22Rv1 (cell line): ENCODE data around the gene GABBR2.

ENCODE experiments used
- ZFX ChIP-seq: fragments of 450-650 bp; IDR thresholded peaks from 2 replicates; pipeline ENCODE4 v1.6.1; 2017; ENCODE audit warnings: antibody characterized with exemption, borderline replicate concordance
- TF ChIP-seq, protein P1 (sequence below): fragments of 450-650 bp; IDR thresholded peaks from 2 replicates; pipeline ENCODE4 v1.5.1; 2017; ENCODE audit warnings: mild to moderate bottlenecking

DNA sequence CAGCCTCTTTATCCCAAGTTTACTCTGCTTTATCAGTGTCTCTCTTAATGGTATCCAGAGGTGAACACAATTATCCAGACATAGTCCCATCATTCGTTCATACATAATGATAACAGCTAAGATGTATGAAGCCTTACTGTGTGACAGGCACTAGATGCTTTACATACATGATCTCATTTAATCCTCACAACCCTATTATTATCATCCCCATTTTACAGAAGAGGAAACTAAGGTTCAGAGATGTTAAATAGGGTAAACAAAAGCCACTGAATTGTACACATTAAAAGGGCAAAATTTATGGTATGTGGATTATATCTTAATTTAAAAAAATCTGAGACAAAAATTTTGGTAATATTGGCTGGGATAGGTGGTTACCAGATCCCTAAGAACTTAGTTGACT lies 329.2 kb downstream of the GABBR2 start:
- TF ChIP-seq, protein P1, sequence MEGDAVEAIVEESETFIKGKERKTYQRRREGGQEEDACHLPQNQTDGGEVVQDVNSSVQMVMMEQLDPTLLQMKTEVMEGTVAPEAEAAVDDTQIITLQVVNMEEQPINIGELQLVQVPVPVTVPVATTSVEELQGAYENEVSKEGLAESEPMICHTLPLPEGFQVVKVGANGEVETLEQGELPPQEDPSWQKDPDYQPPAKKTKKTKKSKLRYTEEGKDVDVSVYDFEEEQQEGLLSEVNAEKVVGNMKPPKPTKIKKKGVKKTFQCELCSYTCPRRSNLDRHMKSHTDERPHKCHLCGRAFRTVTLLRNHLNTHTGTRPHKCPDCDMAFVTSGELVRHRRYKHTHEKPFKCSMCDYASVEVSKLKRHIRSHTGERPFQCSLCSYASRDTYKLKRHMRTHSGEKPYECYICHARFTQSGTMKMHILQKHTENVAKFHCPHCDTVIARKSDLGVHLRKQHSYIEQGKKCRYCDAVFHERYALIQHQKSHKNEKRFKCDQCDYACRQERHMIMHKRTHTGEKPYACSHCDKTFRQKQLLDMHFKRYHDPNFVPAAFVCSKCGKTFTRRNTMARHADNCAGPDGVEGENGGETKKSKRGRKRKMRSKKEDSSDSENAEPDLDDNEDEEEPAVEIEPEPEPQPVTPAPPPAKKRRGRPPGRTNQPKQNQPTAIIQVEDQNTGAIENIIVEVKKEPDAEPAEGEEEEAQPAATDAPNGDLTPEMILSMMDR: no peak
- TF ChIP-seq ZFX: no peak
